Measurements from ENCODE around the gene ATP5F1B.
A peak's percentile ranks its signal among the peaks of the same experiment; 100 is the strongest.

ATP5F1B gene

GRCh38 chr12:56633468-56634241, 12.1 kb downstream of the ATP5F1B start:
- Histone ChIP-seq H3K27me3 (ENCODE audit: control insufficient read depth in 1 of 2, insufficient read depth in 2 of 2, low read length in 2 of 2) (no peaks in the 10 kb centered on the region), H3K9me3 (ENCODE audit: control insufficient read depth in 2 of 2, low read length in 2 of 2) (no peaks in the 10 kb centered on the region), H3K4me3 (ENCODE audit: low read length in 2 of 2) (peak overlapping the region; percentile 86 to 88), H3K36me3 (ENCODE audit: control insufficient read depth in 2 of 2, insufficient read depth in 2 of 2, low read length in 2 of 2) (peaks cover 10 to 11% of the 10 kb centered on the region in 2 donors), H3K4me1 (ENCODE audit: control insufficient read depth, insufficient read depth, low read length) (peaks cover 56% of the 10 kb centered on the region), H3K9ac (ENCODE audit: low read length in 2 of 2) (peak overlapping the region in 1 of 2 donors; percentile 79), H3K27ac (ENCODE audit: low read length) (peak overlapping the region; percentile 24)

- Histone ChIP-seq H3K27ac (ENCODE audit: low read length) (peak overlapping the region; percentile 31), H3K4me3 (ENCODE audit: low read length in 2 of 2) (peak overlapping the region; percentile 45 to 88), H3K9me3 (ENCODE audit: control insufficient read depth in 2 of 2, low read length in 2 of 2) (no peaks in the 10 kb centered on the region), H3K27me3 (ENCODE audit: control insufficient read depth in 1 of 2, insufficient read depth in 2 of 2, low read length in 2 of 2) (no peaks in the 10 kb centered on the region), H3K36me3 (ENCODE audit: control insufficient read depth in 2 of 2, insufficient read depth in 2 of 2, low read length in 2 of 2) (peaks cover 2 to 3% of the 10 kb centered on the region in 2 donors), H3K4me1 (ENCODE audit: control insufficient read depth, insufficient read depth, low read length) (peaks cover 60% of the 10 kb centered on the region), H3K9ac (ENCODE audit: low read length in 2 of 2) (peak overlapping the region in 1 of 2 donors; percentile 35)
Measured at GRCh38 chr12:56632701-56633467, 12.9 kb downstream of the ATP5F1B start.

GRCh38 chr12:56631790-56632700, 13.7 kb downstream of the ATP5F1B start:
- Histone ChIP-seq H3K4me1 (ENCODE audit: control insufficient read depth, insufficient read depth, low read length) (peaks cover 59% of the 10 kb centered on the region), H3K36me3 (ENCODE audit: control insufficient read depth in 2 of 2, insufficient read depth in 2 of 2, low read length in 2 of 2) (peaks cover 0 to under 1% of the 10 kb centered on the region in 2 donors), H3K9ac (ENCODE audit: low read length in 2 of 2) (peak overlapping the region; percentile 35 to 36), H3K9me3 (ENCODE audit: control insufficient read depth in 2 of 2, low read length in 2 of 2) (no peaks in the 10 kb centered on the region), H3K27me3 (ENCODE audit: control insufficient read depth in 1 of 2, insufficient read depth in 2 of 2, low read length in 2 of 2) (no peaks in the 10 kb centered on the region), H3K27ac (ENCODE audit: low read length) (peak overlapping the region; percentile 31), H3K4me3 (ENCODE audit: low read length in 2 of 2) (peak overlapping the region; percentile 45 to 88)

- H3K27me3 ChIP-seq (ENCODE audit: control insufficient read depth in 1 of 2, insufficient read depth in 2 of 2, low read length in 2 of 2): no peaks in the 10 kb centered on the region
- H3K36me3 ChIP-seq (ENCODE audit: control insufficient read depth in 2 of 2, insufficient read depth in 2 of 2, low read length in 2 of 2): peaks cover 0 to 2% of the 10 kb centered on the region in 2 donors
- no peaks in the 10 kb centered on the region for H3K9me3 ChIP-seq (ENCODE audit: control insufficient read depth in 2 of 2, low read length in 2 of 2)
- H3K9ac ChIP-seq (ENCODE audit: low read length in 2 of 2): peak within 1 kb of the TSS; percentile 79 to 94
- peak within 1 kb of the TSS; percentile 77 for H3K27ac ChIP-seq (ENCODE audit: low read length)
- peaks cover 46% of the 10 kb centered on the region for H3K4me1 ChIP-seq (ENCODE audit: control insufficient read depth, insufficient read depth, low read length)
- H3K4me3 ChIP-seq (ENCODE audit: low read length in 2 of 2): peak within 1 kb of the TSS; percentile 90 to 97
Measured at GRCh38 chr12:56630180-56630632, 15.6 kb downstream of the ATP5F1B start, which contains the start of gene BAZ2A. Gene BAZ2A, minus strand, starts transcription at chr12:56630326. Its CDS starts 12,796 bp downstream, at chr12:56617530.

GRCh38 chr12:56629459-56630179, 16.2 kb downstream of the ATP5F1B start:
- H3K27me3 ChIP-seq (ENCODE audit: control insufficient read depth in 1 of 2, insufficient read depth in 2 of 2, low read length in 2 of 2): no peaks in the 10 kb centered on the region
- peaks cover 44% of the 10 kb centered on the region for H3K4me1 ChIP-seq (ENCODE audit: control insufficient read depth, insufficient read depth, low read length)
- peak overlapping the region; percentile 79 to 94 for H3K9ac ChIP-seq (ENCODE audit: low read length in 2 of 2)
- peak overlapping the region; percentile 77 for H3K27ac ChIP-seq (ENCODE audit: low read length)
- H3K4me3 ChIP-seq (ENCODE audit: low read length in 2 of 2): peak overlapping the region; percentile 90 to 97
- H3K36me3 ChIP-seq (ENCODE audit: control insufficient read depth in 2 of 2, insufficient read depth in 2 of 2, low read length in 2 of 2): peaks cover 0 to 2% of the 10 kb centered on the region in 2 donors
- H3K9me3 ChIP-seq (ENCODE audit: control insufficient read depth in 2 of 2, low read length in 2 of 2): no peaks in the 10 kb centered on the region

- no peaks in the 10 kb centered on the region for H3K9me3 ChIP-seq (ENCODE audit: control insufficient read depth in 2 of 2, low read length in 2 of 2)
- H3K27me3 ChIP-seq (ENCODE audit: control insufficient read depth in 1 of 2, insufficient read depth in 2 of 2, low read length in 2 of 2): no peaks in the 10 kb centered on the region
- H3K4me1 ChIP-seq (ENCODE audit: control insufficient read depth, insufficient read depth, low read length): peaks cover 40% of the 10 kb centered on the region
- peak overlapping the region; percentile 79 to 94 for H3K9ac ChIP-seq (ENCODE audit: low read length in 2 of 2)
- peak overlapping the region; percentile 90 to 97 for H3K4me3 ChIP-seq (ENCODE audit: low read length in 2 of 2)
- H3K36me3 ChIP-seq (ENCODE audit: control insufficient read depth in 2 of 2, insufficient read depth in 2 of 2, low read length in 2 of 2): peaks cover 0 to 2% of the 10 kb centered on the region in 2 donors
- peak overlapping the region; percentile 77 for H3K27ac ChIP-seq (ENCODE audit: low read length)
Measured at GRCh38 chr12:56628671-56629458, 16.9 kb downstream of the ATP5F1B start.

- H3K4me3 ChIP-seq (ENCODE audit: low read length in 2 of 2): no peak overlapping the region
- peaks cover 22% of the 10 kb centered on the region for H3K4me1 ChIP-seq (ENCODE audit: control insufficient read depth, insufficient read depth, low read length)
- H3K27me3 ChIP-seq (ENCODE audit: control insufficient read depth in 1 of 2, insufficient read depth in 2 of 2, low read length in 2 of 2): no peaks in the 10 kb centered on the region
- no peaks in the 10 kb centered on the region for H3K9me3 ChIP-seq (ENCODE audit: control insufficient read depth in 2 of 2, low read length in 2 of 2)
- H3K27ac ChIP-seq (ENCODE audit: low read length): no peak overlapping the region
- H3K9ac ChIP-seq (ENCODE audit: low read length in 2 of 2): no peak overlapping the region
- peaks cover 0 to 2% of the 10 kb centered on the region in 2 donors for H3K36me3 ChIP-seq (ENCODE audit: control insufficient read depth in 2 of 2, insufficient read depth in 2 of 2, low read length in 2 of 2)
Measured at GRCh38 chr12:56626701-56627100, 19.1 kb downstream of the ATP5F1B start.

- Histone ChIP-seq H3K36me3 (ENCODE audit: control insufficient read depth in 2 of 2, insufficient read depth in 2 of 2, low read length in 2 of 2) (peaks cover 5 to 9% of the 10 kb centered on the region in 2 donors), H3K4me1 (ENCODE audit: control insufficient read depth, insufficient read depth, low read length) (peaks cover 8% of the 10 kb centered on the region), H3K27ac (ENCODE audit: low read length) (no peak overlapping the region), H3K27me3 (ENCODE audit: control insufficient read depth in 1 of 2, insufficient read depth in 2 of 2, low read length in 2 of 2) (no peaks in the 10 kb centered on the region), H3K4me3 (ENCODE audit: low read length in 2 of 2) (no peak overlapping the region), H3K9me3 (ENCODE audit: control insufficient read depth in 2 of 2, low read length in 2 of 2) (no peaks in the 10 kb centered on the region), H3K9ac (ENCODE audit: low read length in 2 of 2) (no peak overlapping the region)
Measured at GRCh38 chr12:56622535-56622934, 23.2 kb downstream of the ATP5F1B start.

GRCh38 chr12:56616925-56617324, 28.9 kb downstream of the ATP5F1B start:
- Histone ChIP-seq H3K4me1 (ENCODE audit: control insufficient read depth, insufficient read depth, low read length) (peaks cover 10% of the 10 kb centered on the region), H3K27ac (ENCODE audit: low read length) (no peak overlapping the region), H3K27me3 (ENCODE audit: control insufficient read depth in 1 of 2, insufficient read depth in 2 of 2, low read length in 2 of 2) (no peaks in the 10 kb centered on the region), H3K9me3 (ENCODE audit: control insufficient read depth in 2 of 2, low read length in 2 of 2) (no peaks in the 10 kb centered on the region), H3K36me3 (ENCODE audit: control insufficient read depth in 2 of 2, insufficient read depth in 2 of 2, low read length in 2 of 2) (peaks cover 51 to 59% of the 10 kb centered on the region in 2 donors), H3K4me3 (ENCODE audit: low read length in 2 of 2) (no peak overlapping the region), H3K9ac (ENCODE audit: low read length in 2 of 2) (no peak overlapping the region)
